GM21723 (cell line): ENCODE data around the gene SEMA4G.
"Not testable (repeated sequence)": the region's sequence is repeated elsewhere in the genome, so short reads cannot be mapped to it uniquely, and the experiment has no call there.

Source experiments
- ATAC-seq: cut with Tn5 transposase; IDR thresholded peaks from one replicate; pipeline ENCODE4 v1.9.1; 2021; ENCODE audit warnings: mild to moderate bottlenecking, moderate library complexity; ENCODE audit not compliant: unreplicated experiment

Gene SEMA4G

GRCh38 chr10:100970914-100971811 lies 1.9 kb downstream of the SEMA4G start:
- ATAC-seq = no peak

- no peak for ATAC-seq
Observed at GRCh38 chr10:100972115-100972903, 3.0 kb downstream of the SEMA4G start.

DNA sequence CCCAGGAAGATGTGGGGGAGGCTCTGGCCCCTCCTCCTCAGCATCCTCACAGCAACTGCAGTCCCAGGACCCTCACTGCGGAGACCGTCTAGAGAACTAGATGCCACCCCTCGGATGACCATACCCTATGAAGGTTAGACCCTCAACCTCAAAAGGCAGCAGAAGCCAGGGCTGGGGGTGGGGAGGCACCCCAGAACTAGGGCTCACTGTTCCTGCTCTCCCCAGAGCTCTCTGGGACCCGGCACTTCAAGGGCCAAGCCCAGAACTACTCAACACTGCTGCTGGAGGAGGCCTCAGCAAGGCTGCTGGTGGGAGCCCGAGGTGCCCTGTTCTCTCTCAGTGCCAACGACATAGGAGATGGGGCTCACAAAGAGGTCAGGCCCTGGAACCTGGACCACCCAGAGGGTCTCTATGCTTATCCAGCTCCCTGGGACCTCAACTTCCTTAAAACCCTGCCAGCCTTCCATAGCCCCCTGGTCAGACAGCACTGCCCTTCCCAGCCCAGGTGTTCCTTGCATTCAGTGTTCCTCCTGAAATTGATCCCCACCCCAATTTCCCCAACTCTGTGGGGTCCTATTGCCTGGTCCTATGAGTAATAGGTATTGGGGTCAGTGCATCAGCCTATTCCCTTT lies 3.7 kb downstream of the SEMA4G start:
- no peak for ATAC-seq

- not testable (repeated sequence) for ATAC-seq
Observed at GRCh38 chr10:100975397-100975796, 6.1 kb downstream of the SEMA4G start.

DNA sequence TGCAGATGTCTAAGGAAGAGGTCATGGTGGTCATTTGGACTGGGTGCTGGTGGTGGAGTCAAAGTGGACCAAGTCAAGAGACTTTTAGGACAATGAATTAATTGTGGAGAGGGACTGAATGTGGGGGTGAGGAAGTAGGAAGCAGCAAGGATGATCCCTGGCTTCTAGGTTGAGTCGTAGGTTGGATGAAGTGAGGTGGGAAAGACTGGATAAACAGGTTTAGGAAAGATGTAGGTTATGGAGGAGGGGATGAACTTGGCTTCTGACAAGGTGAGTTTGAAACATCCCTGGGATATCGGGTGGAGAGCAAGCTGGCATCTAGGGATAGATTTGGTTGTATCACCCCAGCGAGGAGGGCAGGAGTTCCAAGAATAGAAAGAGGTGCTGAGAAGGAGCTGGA lies 7.6 kb downstream of the SEMA4G start:
- ATAC-seq = no peak

- no peak for ATAC-seq
Observed at GRCh38 chr10:100977436-100977835, 8.1 kb downstream of the SEMA4G start.

DNA sequence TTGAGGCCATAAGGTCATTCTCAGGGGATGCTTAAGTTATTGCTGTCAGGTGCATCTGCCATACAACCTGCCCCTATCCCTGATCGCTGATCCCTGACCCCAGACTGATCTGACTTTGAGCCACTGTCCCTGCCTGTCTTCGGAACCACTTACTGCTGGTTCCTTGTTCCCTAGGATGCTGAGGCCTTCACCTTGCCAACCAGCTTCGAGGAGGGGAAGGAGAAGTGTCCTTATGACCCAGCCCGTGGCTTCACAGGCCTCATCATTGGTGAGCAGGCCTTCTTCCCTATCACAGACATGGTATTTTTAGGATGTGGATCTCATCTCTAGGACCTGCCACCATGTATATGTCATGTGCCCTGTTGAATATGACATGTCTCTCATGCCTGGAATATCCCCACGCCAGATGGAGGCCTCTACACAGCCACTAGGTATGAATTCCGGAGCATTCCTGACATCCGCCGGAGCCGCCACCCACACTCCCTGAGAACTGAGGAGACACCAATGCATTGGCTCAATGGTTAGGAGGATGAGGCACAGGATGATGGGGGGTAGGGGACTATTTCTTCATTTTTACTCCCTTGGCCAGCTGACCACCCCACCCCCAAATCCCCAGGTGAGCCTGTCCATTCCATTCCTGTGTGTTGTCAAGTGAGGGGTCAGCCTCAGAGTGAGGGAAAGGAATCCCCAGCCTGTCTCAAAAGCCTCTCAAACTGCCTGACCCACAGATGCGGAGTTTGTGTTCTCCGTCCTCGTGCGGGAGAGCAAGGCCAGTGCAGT lies 9.0 kb downstream of the SEMA4G start:
- ATAC-seq = no peak

- ATAC-seq = no peak
Observed at GRCh38 chr10:100978901-100979195, 9.5 kb downstream of the SEMA4G start.

DNA sequence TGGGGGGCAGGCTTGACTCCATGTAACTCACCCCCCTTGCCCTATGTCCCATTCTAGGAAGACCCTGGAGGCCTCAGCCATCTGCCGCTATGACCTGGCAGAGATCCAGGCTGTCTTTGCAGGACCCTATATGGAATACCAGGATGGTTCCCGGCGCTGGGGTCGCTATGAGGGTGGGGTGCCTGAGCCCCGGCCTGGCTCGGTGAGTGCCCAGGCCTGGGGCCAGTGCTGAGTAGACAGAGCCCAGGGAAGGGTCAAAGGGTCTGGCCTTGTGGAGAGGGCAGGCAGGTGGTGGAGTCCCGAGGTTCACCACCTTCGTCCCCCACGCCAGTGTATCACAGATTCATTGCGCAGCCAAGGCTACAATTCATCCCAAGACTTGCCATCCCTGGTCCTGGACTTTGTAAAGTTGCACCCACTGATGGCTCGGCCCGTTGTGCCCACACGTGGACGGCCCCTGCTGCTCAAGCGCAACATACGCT lies 10.5 kb downstream of the SEMA4G start:
- ATAC-seq = no peak

DNA sequence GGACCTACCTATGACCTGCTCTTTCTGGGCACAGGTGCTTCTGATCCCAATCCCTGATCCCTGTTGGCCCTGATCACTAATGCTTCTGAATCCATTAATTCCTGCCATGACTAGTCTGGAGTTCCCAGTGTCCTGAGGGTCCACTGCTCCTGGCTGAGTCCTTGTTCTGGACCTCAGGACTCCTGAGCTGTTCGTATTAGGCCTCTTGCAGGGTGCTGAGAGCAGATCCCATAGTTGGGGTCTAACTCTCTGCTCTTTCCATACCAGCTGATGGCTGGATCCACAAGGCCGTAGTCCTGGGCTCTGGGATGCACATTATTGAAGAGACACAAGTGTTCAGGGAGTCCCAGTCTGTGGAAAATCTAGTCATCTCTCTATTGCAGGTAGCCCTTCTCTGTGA lies 11.0 kb downstream of the SEMA4G start:
- ATAC-seq = no peak

DNA sequence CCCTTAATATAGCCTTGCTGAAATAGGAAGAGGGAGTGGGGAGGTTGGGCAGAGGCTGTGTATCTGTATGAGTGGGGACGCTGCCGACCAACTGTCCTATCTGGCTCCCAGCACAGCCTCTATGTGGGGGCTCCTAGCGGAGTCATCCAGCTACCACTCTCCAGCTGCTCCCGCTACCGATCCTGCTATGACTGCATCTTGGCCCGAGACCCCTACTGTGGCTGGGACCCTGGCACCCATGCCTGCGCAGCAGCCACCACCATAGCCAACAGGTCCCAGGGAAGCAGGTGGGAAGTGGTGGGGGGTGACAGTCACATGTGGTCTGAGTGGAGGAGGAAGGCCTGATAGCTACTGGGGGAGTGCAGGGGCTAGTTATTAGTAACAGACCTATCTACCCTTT lies 11.4 kb downstream of the SEMA4G start:
- ATAC-seq = no peak

DNA sequence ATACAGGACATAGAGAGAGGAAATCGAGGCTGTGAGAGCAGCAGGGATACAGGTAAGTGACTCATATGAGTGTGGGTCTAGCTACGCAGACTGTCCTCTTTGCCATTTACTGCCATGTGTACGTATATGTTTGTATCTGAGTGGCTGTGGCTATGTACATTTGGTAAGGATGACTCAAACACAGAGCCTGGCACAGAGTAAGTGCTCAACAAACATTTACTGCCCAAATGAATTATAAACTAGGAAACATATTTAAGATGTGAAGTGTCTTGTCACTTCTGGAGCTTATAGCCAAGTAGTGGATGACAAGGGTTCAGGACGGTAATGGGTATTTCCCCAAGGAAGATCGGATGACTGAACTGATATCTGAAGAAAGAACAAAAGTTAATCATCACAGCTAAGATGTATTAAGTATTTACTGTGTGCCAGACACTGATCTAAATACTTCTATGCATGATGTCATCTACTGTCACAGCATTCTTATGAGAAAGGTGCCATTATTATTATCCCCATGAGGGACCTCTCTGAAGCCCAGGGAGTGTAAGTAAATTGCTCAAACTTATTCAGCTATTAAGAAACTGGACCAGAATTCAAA lies 12.0 kb downstream of the SEMA4G start:
- no peak for ATAC-seq

DNA sequence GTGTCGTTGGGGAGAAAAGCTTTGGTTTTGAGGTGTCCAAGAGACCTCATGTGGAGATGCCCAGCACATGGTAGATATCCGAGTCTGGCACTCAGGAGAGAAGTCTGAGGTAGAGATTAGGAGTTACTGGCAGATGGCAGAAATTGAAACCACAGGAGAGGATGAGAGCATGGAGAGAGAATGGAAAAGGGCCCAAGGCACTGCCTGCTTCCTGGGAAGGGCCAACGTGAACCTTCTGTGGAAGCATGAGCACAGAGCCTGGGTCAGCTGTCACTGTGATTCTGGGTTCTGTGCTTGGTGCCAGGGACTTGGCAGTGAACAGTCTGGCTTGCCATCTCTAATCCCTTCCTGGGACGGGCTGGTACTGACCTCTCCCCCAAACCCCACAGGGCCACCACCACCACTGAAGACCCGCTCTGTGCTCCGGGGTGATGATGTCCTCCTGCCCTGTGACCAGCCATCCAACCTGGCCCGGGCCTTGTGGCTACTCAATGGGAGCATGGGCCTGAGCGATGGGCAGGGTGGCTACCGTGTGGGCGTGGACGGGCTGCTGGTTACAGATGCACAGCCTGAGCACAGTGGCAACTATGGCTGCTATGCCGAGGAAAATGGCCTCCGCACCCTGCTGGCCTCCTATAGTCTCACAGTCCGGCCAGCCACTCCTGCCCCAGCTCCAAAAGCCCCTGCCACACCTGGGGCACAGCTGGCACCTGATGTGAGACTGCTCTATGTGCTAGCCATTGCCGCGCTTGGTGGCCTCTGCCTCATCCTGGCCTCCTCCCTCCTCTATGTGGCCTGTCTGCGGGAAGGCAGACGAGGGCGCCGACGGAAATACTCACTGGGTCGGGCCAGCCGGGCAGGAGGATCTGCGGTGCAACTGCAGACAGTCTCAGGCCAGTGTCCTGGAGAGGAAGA lies 13.9 kb downstream of the SEMA4G start:
- no peak for ATAC-seq

- no peak for ATAC-seq
Observed at GRCh38 chr10:100983868-100984671, 14.8 kb downstream of the SEMA4G start.

- no peak for ATAC-seq
Observed at GRCh38 chr10:100984672-100985177, 15.4 kb downstream of the SEMA4G start.

DNA sequence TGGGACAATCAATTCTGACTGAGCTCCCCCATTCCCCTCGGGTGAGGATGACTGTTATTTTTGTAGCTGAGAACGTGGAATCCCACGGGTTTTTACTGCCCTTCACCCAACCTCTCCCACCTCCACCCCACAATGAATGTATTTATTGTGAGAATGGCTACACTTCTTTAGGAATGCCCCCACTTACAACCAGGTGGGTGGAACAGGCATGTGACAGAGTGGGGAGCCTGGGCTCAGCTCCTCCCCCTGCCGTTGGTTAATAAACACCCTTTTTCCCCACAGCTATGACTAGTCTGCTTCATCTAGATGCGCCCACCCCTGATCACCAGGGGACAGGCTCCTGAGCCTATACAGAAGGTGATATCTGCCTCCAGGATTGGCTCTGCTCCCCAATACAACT lies 16.0 kb downstream of the SEMA4G start:
- no peak for ATAC-seq

GRCh38 chr10:100986623-100986951 lies 17.3 kb downstream of the SEMA4G start:
- ATAC-seq = no peak

DNA sequence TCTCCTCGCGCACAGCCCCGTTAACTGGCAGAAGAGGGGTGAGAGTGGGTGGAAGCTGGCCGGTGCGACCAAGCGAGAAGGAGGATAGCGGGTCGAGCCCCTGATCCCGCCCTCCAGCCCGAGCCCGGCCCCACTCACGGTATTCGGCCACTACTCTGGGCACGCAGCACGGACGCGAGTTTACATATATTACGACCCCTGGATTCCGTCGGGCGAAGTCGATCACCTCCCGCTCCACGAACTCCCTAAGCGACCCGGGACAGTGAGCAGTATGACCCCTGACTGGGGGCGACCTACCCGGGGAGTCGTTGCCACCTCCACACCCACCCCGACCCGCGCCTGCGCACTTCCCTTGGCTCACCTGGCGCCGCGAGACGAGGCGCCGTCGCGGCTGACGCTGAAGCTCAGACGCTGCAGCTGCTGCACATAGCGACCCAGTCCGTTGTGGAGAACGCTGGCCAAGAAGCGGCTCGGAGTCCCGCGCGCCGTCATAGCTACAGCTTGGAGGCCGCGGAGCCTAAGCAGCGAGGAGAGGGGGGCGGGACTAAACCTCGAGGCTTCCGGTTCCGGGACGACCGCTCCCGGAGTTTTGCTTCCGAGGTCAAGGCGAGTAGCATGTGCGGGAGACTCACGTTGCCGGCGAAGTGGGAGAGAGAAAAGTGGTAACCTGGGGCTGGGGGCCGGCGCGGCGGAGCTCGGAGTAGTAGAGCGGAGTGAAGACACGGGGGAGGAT lies 17.8 kb downstream of the SEMA4G start, which contains the start of the genes MRPL43 and TWNK:
TSS of gene MRPL43 (minus strand) at position 546 of the 733 bp plus-strand sequence. CDS start at position 492, 54 bp downstream.
TSS of gene TWNK (plus strand) at position 592 of the 733 bp plus-strand sequence. CDS start 668 bp downstream, outside the sequence.
- ATAC-seq = peak; percentile 80
